K562 (cell line): ENCODE measurements around the gene PDE9A. TPM values are rescaled to one million over a fixed set of nuclear protein-coding genes. Genes with fewer than 3 reads are reported as not detected.

ENCODE experiments used
- BHLHE40 ChIP-seq: IDR thresholded peaks from 2 replicates; pipeline ENCODE4 v1.6.1; 2011; ENCODE audit warnings: low read length, improper control_type of control experiment
- CCNT2 ChIP-seq: IDR thresholded peaks from 2 replicates; pipeline ENCODE4 v1.6.1; 2011; ENCODE audit warnings: borderline replicate concordance, low read depth, mild to moderate bottlenecking, moderate library complexity, mixed read lengths, low read length; ENCODE audit not compliant: insufficient read length; ENCODE audit errors: extremely low read depth
- CHD7 ChIP-seq: fragments of 200-600 bp; sonication (generic); IDR thresholded peaks from one replicate; pipeline ENCODE4 v1.6.1; 2012; ENCODE audit warnings: mild to moderate bottlenecking, low read depth, low read length, inconsistent platforms
- COPS2 ChIP-seq: fragments of 450-650 bp; conservative IDR thresholded peaks from 2 replicates; pipeline ENCODE4 v1.6.1; 2016; ENCODE audit warnings: mild to moderate bottlenecking, moderate library complexity
- DPF2 ChIP-seq: fragments of 450-650 bp; IDR thresholded peaks from 2 replicates; pipeline ENCODE4 v1.6.1; 2016
- NR1H2 ChIP-seq: sonication (generic); formaldehyde crosslinking; IDR thresholded peaks from 2 replicates; pipeline ENCODE4 v1.4.0; 2020; ENCODE audit warnings: mild to moderate bottlenecking, missing genetic modification reagents
- ZFP1 ChIP-seq: fragments of 450-650 bp; formaldehyde crosslinking; IDR thresholded peaks from 2 replicates; pipeline ENCODE4 v1.4.0; 2020; ENCODE audit warnings: mild to moderate bottlenecking, mixed read lengths
- ZKSCAN1 ChIP-seq: fragments of 150-350 bp; IDR thresholded peaks from 2 replicates; pipeline ENCODE4 v1.6.1; 2016; ENCODE audit warnings: low read depth, low read length
- ZNF224 ChIP-seq: sonication (generic); formaldehyde crosslinking; IDR thresholded peaks from 2 replicates; pipeline ENCODE4 v1.8.0; 2022; ENCODE audit warnings: mild to moderate bottlenecking, missing genetic modification reagents
- ZNF76 ChIP-seq: fragments of 250-450 bp; sonication (Bioruptor Pico); IDR thresholded peaks from 2 replicates; pipeline ENCODE4 v1.4.0; 2020; ENCODE audit warnings: mild to moderate bottlenecking, moderate library complexity, borderline replicate concordance
- polyA plus RNA-seq, 8 experiments: library from polyadenylated mRNA; depleted of rRNA in 4 of 8; stranded (reverse) in 5 of 8; unstranded in 3 of 8; fragments of >200 nt; fragmentation: Nextera tagmentation in 2 of 8; fragmentation: Illumina TruSeq in 1 of 8; extraction: Ambion mirVana in 2 of 8; extraction: Trizol in 1 of 8; gene quantifications; 2 replicates each; pipeline versions ENCODE4 v1.2.1 to v1.2.3, GENCODE V29; 2011 to 2014; ENCODE audit warnings: inconsistent platforms in 1 of 8, missing spikeins in 1 of 8
- total RNA-seq, 7 experiments: library from RNA; depleted of rRNA in 6 of 7; stranded (reverse); fragments of >200 nt in 6 of 7; fragmentation: Illumina TruSeq in 2 of 7; extraction: Trizol in 2 of 7; gene quantifications; 2 replicates each; pipeline versions ENCODE4 v1.2.1 to v1.2.3, GENCODE V29; 2011 to 2021; ENCODE audit warnings: low replicate concordance in 1 of 7
- TF ChIP-seq, protein P1 (sequence below): sonication (generic); formaldehyde crosslinking; IDR thresholded peaks from 2 replicates; pipeline ENCODE4 v1.8.0; 2023; ENCODE audit warnings: mild to moderate bottlenecking, missing genetic modification reagents

The PDE9A gene
- total and polyA plus RNA-seq, 9 of the 15 experiments (the other 6 are each of a cell fraction or from before 2014, with no cell fraction given) = 0.07 to 0.27 TPM; not detected in 7

DNA sequence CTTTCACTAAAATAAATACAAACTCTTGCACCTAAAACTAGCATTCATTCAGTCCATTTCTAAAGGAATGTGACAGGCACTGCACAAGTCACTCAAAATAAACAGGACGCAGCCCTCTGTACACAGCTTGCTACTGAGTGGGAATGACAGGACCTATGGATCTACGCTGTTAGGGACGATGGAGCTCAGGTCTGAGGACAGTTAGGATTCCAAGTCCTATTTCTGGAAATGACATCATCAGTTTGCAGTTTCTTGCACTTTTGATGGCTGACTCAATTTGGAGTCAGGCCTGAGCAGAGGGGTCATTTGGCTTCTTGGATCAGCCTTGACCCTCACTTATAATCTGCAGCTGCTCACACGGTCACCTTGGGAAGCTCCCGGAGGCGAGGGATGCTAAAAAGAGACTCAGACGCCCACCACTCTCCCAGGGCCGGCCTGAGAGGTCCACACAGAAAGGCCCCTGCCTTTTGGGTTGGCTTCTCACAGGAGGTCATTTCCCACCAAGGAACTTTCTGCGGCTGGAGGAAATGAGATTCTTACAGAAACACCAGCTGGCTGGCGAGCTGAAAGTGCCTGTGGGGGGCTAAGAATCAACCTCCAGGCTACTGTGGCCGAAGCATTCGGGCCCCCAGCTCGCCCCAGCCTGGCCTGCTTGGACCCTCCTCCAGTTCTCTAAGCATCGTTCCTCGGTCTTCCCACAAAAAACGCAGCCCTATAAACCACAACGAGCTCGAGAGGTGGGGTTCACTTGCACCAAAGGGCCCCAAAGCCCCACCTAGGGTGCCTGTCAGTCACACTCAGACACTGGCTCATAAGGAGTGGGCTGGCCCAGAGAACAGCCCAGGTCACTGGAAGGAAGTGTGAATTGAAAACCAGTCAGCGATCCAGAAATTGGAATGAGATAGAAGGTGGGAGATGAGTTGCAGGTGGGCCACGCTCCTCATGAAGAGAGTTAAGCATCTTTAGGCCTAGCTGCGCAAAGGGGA, 8.9 kb upstream of the PDE9A start (continued):
- TF ChIP-seq CHD7 (no peak), BHLHE40 (no peak), ZKSCAN1 (no peak), CCNT2 (no peak), NR1H2 (no peak), DPF2 (no peak), ZFP1 (CRISPR knock-in tag) (no peak), COPS2 (no peak), ZNF224 (CRISPR knock-in tag) (no peak), ZNF76 (no peak)
- TF ChIP-seq, protein P1, sequence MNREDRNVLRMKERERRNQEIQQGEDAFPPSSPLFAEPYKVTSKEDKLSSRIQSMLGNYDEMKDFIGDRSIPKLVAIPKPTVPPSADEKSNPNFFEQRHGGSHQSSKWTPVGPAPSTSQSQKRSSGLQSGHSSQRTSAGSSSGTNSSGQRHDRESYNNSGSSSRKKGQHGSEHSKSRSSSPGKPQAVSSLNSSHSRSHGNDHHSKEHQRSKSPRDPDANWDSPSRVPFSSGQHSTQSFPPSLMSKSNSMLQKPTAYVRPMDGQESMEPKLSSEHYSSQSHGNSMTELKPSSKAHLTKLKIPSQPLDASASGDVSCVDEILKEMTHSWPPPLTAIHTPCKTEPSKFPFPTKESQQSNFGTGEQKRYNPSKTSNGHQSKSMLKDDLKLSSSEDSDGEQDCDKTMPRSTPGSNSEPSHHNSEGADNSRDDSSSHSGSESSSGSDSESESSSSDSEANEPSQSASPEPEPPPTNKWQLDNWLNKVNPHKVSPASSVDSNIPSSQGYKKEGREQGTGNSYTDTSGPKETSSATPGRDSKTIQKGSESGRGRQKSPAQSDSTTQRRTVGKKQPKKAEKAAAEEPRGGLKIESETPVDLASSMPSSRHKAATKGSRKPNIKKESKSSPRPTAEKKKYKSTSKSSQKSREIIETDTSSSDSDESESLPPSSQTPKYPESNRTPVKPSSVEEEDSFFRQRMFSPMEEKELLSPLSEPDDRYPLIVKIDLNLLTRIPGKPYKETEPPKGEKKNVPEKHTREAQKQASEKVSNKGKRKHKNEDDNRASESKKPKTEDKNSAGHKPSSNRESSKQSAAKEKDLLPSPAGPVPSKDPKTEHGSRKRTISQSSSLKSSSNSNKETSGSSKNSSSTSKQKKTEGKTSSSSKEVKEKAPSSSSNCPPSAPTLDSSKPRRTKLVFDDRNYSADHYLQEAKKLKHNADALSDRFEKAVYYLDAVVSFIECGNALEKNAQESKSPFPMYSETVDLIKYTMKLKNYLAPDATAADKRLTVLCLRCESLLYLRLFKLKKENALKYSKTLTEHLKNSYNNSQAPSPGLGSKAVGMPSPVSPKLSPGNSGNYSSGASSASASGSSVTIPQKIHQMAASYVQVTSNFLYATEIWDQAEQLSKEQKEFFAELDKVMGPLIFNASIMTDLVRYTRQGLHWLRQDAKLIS (CRISPR knock-in tag) = no peak
